GM23338 (cell line): Measurements from ENCODE around the gene NCCRP1. TPM values are rescaled to one million over a fixed set of nuclear protein-coding genes. Genes with fewer than 3 reads are reported as not detected.

Experiments
- ATAC-seq: fragments of 200-7000 bp; cut with Tn5 transposase; 3 replicates; pipeline ENCODE4 v1.9.1; 2020
- DNase-seq: peaks from one replicate; pipeline ENCODE4 v3.0.0-alpha.2; 2015; ENCODE audit warnings: low spot score
- H2AFZ ChIP-seq: fragments of 200-600 bp; sonication (generic); 2 replicates; pipeline ENCODE4 v1.8.0; 2016; ENCODE audit warnings: antibody characterized with exemption, mild to moderate bottlenecking, moderate library complexity
- H3F3A ChIP-seq: fragments of 200-600 bp; sonication (generic); replicated peaks from 2 replicates; pipeline ENCODE4 v1.8.0; 2017; ENCODE audit warnings: antibody characterized with exemption, mixed run types, low read depth
- H3K27ac ChIP-seq: fragments of 200-600 bp; sonication (generic); 2 replicates; pipeline ENCODE4 v1.6.1; 2016; ENCODE audit warnings: low read depth
- H3K27me3 ChIP-seq: fragments of 200-600 bp; sonication (generic); 2 replicates; pipeline ENCODE4 v1.8.0; 2016; ENCODE audit warnings: mild to moderate bottlenecking, mixed run types, moderate library complexity; ENCODE audit not compliant: insufficient read depth
- H3K36me3 ChIP-seq: fragments of 200-600 bp; sonication (generic); 2 replicates; pipeline ENCODE4 v1.8.0; 2016; ENCODE audit warnings: mild to moderate bottlenecking; ENCODE audit not compliant: insufficient read depth
- H3K4me1 ChIP-seq: fragments of 200-600 bp; sonication (generic); 2 replicates; pipeline ENCODE4 v1.8.0; 2016; ENCODE audit warnings: mild to moderate bottlenecking, moderate library complexity; ENCODE audit not compliant: insufficient read depth
- H3K4me2 ChIP-seq: fragments of 200-600 bp; sonication (generic); 2 replicates; pipeline ENCODE4 v1.7.1; 2017; ENCODE audit warnings: mixed run types
- H3K4me3 ChIP-seq: fragments of 200-600 bp; sonication (generic); 2 replicates; pipeline ENCODE4 v1.6.1; 2016; ENCODE audit warnings: mixed run types
- H3K79me2 ChIP-seq: fragments of 200-600 bp; sonication (generic); replicated peaks from 2 replicates; pipeline ENCODE4 v1.8.0; 2017; ENCODE audit warnings: mild to moderate bottlenecking; ENCODE audit not compliant: insufficient read depth
- H3K9me2 ChIP-seq: fragments of 200-600 bp; sonication (generic); 2 replicates; pipeline ENCODE4 v1.8.0; 2017; ENCODE audit not compliant: insufficient read depth
- H4K20me1 ChIP-seq: fragments of 200-600 bp; sonication (generic); replicated peaks from 2 replicates; pipeline ENCODE4 v1.8.0; 2017; ENCODE audit warnings: mild to moderate bottlenecking; ENCODE audit not compliant: insufficient read depth
- H3K27ac Mint-ChIP-seq: 2 replicates; pipeline ENCODE4 v1.8.0; 2020; ENCODE audit warnings: inconsistent platforms, mild to moderate bottlenecking, moderate library complexity, mixed read lengths
- H3K27me3 Mint-ChIP-seq: 3 replicates; pipeline ENCODE4 v1.8.0; 2022; ENCODE audit warnings: low read depth, mild to moderate bottlenecking, moderate library complexity, mixed read lengths, inconsistent platforms; ENCODE audit not compliant: insufficient read depth, poor library complexity
- H3K36me3 Mint-ChIP-seq: 3 replicates; pipeline ENCODE4 v1.8.0; 2021; ENCODE audit warnings: low read depth, mild to moderate bottlenecking, inconsistent platforms, moderate library complexity, mixed read lengths
- H3K4me1 Mint-ChIP-seq: 3 replicates; pipeline ENCODE4 v1.8.0; 2020; ENCODE audit warnings: mild to moderate bottlenecking, inconsistent platforms, mixed read lengths
- H3K4me3 Mint-ChIP-seq: 3 replicates; pipeline ENCODE4 v1.8.0; 2021; ENCODE audit warnings: moderate library complexity, mild to moderate bottlenecking, inconsistent platforms, mixed read lengths
- H3K9me3 Mint-ChIP-seq: 3 replicates; pipeline ENCODE4 v1.8.0; 2020; ENCODE audit warnings: moderate library complexity, mild to moderate bottlenecking, inconsistent platforms, mixed read lengths
- CREB1 ChIP-seq: fragments of 250-450 bp; sonication (Bioruptor Pico); IDR thresholded peaks from 2 replicates; pipeline ENCODE4 v1.5.0; 2020; ENCODE audit warnings: low read depth, mild to moderate bottlenecking, moderate library complexity
- CTCF ChIP-seq, 2 experiments: fragments of 200-600 bp in 1 of 2; sonication (generic) in 1 of 2; conservative IDR thresholded peaks; 2 replicates each; pipeline versions ENCODE4 v1.5.1 to v1.6.1; 2016 to 2017; ENCODE audit warnings: antibody characterized with exemption in 2 of 2, low read depth in 2 of 2, mild to moderate bottlenecking in 2 of 2, moderate library complexity in 1 of 2
- ETS1 ChIP-seq: IDR thresholded peaks from 2 replicates; pipeline ENCODE4 v1.6.1; 2016; ENCODE audit warnings: antibody characterized with exemption
- EZH2 ChIP-seq: fragments of 200-600 bp; sonication (generic); IDR thresholded peaks from one replicate; pipeline ENCODE4 v1.8.0; 2017; ENCODE audit warnings: antibody characterized with exemption, mild to moderate bottlenecking, low read depth; ENCODE audit not compliant: unreplicated experiment
- EZH2phosphoT487 ChIP-seq: fragments of 200-600 bp; sonication (generic); IDR thresholded peaks from one replicate; pipeline ENCODE4 v1.8.1; 2018; ENCODE audit warnings: antibody characterized with exemption; ENCODE audit not compliant: unreplicated experiment
- JUNB ChIP-seq: IDR thresholded peaks from one replicate; pipeline ENCODE4 v1.6.1; 2016; ENCODE audit warnings: antibody characterized with exemption; ENCODE audit not compliant: unreplicated experiment
- NANOG ChIP-seq: IDR thresholded peaks from 2 replicates; pipeline ENCODE4 v1.6.1; 2016; ENCODE audit warnings: antibody characterized with exemption, borderline replicate concordance
- POLR2AphosphoS5 ChIP-seq: IDR thresholded peaks from 2 replicates; pipeline ENCODE4 v1.6.1; 2016; ENCODE audit warnings: antibody characterized with exemption, low read depth
- REST ChIP-seq: IDR thresholded peaks from one replicate; pipeline ENCODE4 v1.6.1; 2018; ENCODE audit warnings: antibody characterized with exemption; ENCODE audit not compliant: unreplicated experiment
- STAT1 ChIP-seq: IDR thresholded peaks from one replicate; pipeline ENCODE4 v1.6.1; 2016; ENCODE audit warnings: antibody characterized with exemption; ENCODE audit not compliant: unreplicated experiment
- ZNF114 ChIP-seq: fragments of 250-450 bp; sonication (Bioruptor Pico); IDR thresholded peaks from 2 replicates; pipeline ENCODE4 v1.5.0; 2020; ENCODE audit warnings: mild to moderate bottlenecking, moderate library complexity
- ZNF331 ChIP-seq: fragments of 250-450 bp; sonication (Bioruptor Pico); IDR thresholded peaks from 2 replicates; pipeline ENCODE4 v1.5.0; 2020; ENCODE audit warnings: low read depth, mild to moderate bottlenecking, moderate library complexity
- ZNF462 ChIP-seq: fragments of 250-450 bp; sonication (Bioruptor Pico); IDR thresholded peaks from 2 replicates; pipeline ENCODE4 v1.5.0; 2020; ENCODE audit warnings: mild to moderate bottlenecking, moderate library complexity
- polyA plus RNA-seq: library from polyadenylated mRNA; unstranded; fragments of >200 nt; fragmentation: Nextera tagmentation; extraction: Ambion mirVana; gene quantifications from 2 replicates; pipeline ENCODE4 v1.2.1, GENCODE V29; 2016
- total RNA-seq: library from RNA; depleted of rRNA; stranded (reverse); fragments of >200 nt; shearing (Covaris generic); gene quantifications from 2 replicates; pipeline ENCODE4 v1.2.3, GENCODE V29; 2014

NCCRP1 gene
- total and polyA plus RNA-seq, 2 experiments from 2014 or later: 3.6 to 6.2 TPM

- TF ChIP-seq REST (no peak), NANOG (no peak), JUNB (no peak), ZNF331 (no peak), ETS1 (no peak), ZNF114 (CRISPR knock-in tag) (no peak), CTCF (conservative IDR thresholded peaks at IDR 0.05; ENCODE audit: low read depth in 2 of 2) (no peak), EZH2 (no peak), CREB1 (CRISPR knock-in tag) (no peak), POLR2AphosphoS5 (no peak), STAT1 (no peak), EZH2phosphoT487 (no peak), ZNF462 (CRISPR knock-in tag) (no peak)
- Mint-ChIP-seq H3K4me1 (no peaks in the 10 kb centered on the region; the same call in 2 of the 3 replicates), H3K36me3 (no peaks in the 10 kb centered on the region), H3K27ac (no peak overlapping the region), H3K4me3 (no peak overlapping the region), H3K27me3 (peaks cover 7% of the 10 kb centered on the region), H3K9me3 (no peaks in the 10 kb centered on the region)
- H3K27me3 ChIP-seq: peaks cover 19% of the 10 kb centered on the region; the same call in 1 of the 2 replicates
- no peak overlapping the region for H2AFZ ChIP-seq
- no peaks in the 10 kb centered on the region for H4K20me1 ChIP-seq
- DNase-seq (no peak), ATAC-seq (peak; percentile 64)
- no peak overlapping the region for H3K4me3 ChIP-seq
- no peaks in the 10 kb centered on the region for H3K4me1 ChIP-seq
- H3K9me2 ChIP-seq: no peaks in the 10 kb centered on the region
- no peak overlapping the region for H3K4me2 ChIP-seq
- H3K27ac ChIP-seq: no peak overlapping the region
- H3K79me2 ChIP-seq: no peaks in the 10 kb centered on the region
- H3F3A ChIP-seq: no peaks in the 10 kb centered on the region
- H3K36me3 ChIP-seq: no peaks in the 10 kb centered on the region
Measured at GRCh38 chr19:39236527-39236926, 39.8 kb downstream of the NCCRP1 start.
